Cardiac fibroblast (primary cell): ENCODE measurements around the gene TRMT1.

Experiments
- DNase-seq, 2 donors: peaks; one replicate each; pipeline versions ENCODE4 v3.0.0 to v3.0.0-alpha.2; 2010; ENCODE audit warnings: low read depth in 2 of 2
- H3K4me3 ChIP-seq, 2 donors: replicated peaks in 1 of 2; 1 replicate in 1 of 2; 2 replicates in 1 of 2; pipeline ENCODE4 v1.5.1; 2011; ENCODE audit warnings: low read depth in 2 of 2, low read length in 2 of 2, mild to moderate bottlenecking in 2 of 2, moderate library complexity in 1 of 2
- TF ChIP-seq, protein P1 (sequence below): IDR thresholded peaks from one replicate; pipeline ENCODE4 v1.5.1; 2011; ENCODE audit warnings: low read depth, mild to moderate bottlenecking, low read length, inconsistent platforms

The TRMT1 gene

GRCh38 chr19:13082192-13083007, 34.1 kb downstream of the TRMT1 start:
- TF ChIP-seq, protein P1, sequence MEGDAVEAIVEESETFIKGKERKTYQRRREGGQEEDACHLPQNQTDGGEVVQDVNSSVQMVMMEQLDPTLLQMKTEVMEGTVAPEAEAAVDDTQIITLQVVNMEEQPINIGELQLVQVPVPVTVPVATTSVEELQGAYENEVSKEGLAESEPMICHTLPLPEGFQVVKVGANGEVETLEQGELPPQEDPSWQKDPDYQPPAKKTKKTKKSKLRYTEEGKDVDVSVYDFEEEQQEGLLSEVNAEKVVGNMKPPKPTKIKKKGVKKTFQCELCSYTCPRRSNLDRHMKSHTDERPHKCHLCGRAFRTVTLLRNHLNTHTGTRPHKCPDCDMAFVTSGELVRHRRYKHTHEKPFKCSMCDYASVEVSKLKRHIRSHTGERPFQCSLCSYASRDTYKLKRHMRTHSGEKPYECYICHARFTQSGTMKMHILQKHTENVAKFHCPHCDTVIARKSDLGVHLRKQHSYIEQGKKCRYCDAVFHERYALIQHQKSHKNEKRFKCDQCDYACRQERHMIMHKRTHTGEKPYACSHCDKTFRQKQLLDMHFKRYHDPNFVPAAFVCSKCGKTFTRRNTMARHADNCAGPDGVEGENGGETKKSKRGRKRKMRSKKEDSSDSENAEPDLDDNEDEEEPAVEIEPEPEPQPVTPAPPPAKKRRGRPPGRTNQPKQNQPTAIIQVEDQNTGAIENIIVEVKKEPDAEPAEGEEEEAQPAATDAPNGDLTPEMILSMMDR = peak; percentile 9
- DNase-seq = peak; percentile 32 to 55
- no peak overlapping the region for H3K4me3 ChIP-seq

DNA sequence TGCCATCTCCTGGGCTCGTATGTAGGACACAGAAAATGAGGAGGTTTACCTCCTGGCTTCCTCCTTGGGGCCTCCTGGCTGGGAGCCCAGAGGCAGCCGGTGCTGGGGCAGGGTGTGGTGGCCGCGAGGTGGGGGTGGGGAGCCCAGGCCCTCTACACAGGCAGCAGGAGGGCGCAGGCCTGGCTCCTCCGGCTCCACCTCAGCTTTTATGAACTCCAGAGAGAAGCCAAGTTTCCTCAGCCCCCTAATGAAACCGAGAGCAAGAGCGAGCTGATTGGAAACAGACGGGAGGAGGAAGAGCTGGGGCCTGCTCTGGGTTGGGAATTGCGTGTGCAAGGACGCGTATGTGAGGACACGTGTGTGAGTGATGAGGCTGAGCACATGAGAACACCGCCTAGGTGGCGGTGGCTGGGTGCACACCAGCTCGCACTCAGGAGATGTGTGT, 37.0 kb downstream of the TRMT1 start:
- H3K4me3 ChIP-seq = no peak overlapping the region
- peak in 1 of 2 donors; percentile 64 for DNase-seq
- TF ChIP-seq, protein P1 = no peak

- TF ChIP-seq, protein P1 = no peak
- DNase-seq = no peak
- no peak overlapping the region for H3K4me3 ChIP-seq
Observed at GRCh38 chr19:13078897-13079541, 37.5 kb downstream of the TRMT1 start.

- TF ChIP-seq, protein P1 = no peak
- DNase-seq = no peak
- no peak overlapping the region for H3K4me3 ChIP-seq
Observed at GRCh38 chr19:13078381-13078780, 38.2 kb downstream of the TRMT1 start.

DNA sequence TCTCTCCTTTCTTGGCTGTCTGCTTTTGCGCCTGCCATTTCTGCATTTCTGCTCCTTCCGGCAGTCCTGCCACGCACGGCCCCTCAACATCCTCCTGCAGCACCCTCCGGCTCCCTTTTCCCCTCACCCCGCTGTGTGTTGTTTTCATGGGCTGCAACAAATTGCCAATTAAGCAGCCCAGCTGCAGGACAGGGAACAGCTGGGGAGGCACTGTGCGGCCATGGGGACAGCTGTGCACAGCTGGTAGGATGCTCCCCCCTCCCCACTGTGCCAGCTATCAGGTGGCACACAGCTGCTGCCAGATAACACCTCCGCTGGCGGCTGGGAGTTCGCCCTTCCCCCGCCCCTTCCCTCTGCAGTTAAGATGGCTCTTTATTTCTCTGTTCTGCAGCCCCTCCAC, 39.3 kb downstream of the TRMT1 start:
- no peak overlapping the region for H3K4me3 ChIP-seq
- TF ChIP-seq, protein P1 = no peak
- no peak for DNase-seq

DNA sequence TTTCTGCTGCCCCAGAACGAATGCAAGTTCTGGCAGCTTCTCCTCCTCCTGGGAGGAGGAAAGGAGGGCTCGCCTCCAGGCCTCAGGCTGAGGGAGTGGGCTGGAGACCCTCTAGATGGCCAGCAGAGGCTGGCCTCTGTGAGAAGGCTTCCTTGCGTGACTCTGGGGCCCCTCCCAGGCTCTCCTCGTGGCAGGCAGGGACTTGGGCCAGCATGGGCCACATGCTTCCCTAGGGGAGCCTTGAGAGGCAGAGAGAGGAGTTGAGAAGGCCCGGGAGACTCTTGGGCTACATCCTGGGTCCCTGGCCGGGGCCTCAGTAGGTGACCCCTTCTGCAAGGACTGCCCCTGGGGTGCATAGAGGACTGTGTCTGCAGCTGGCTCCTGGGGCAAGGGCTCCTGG, 39.8 kb downstream of the TRMT1 start:
- no peak for DNase-seq
- no peak overlapping the region for H3K4me3 ChIP-seq
- TF ChIP-seq, protein P1 = no peak
